Neural cell (in vitro differentiated cells): Measurements from ENCODE around the gene SF3B6.

Experiments
- CTCF ChIP-seq: fragments of 450-650 bp; IDR thresholded peaks from 2 replicates; pipeline ENCODE4 v1.5.1; 2014; ENCODE audit warnings: antibody characterized with exemption, mild to moderate bottlenecking, moderate library complexity; ENCODE audit not compliant: poor library complexity, severe bottlenecking
- EP300 ChIP-seq: fragments of 450-650 bp; conservative IDR thresholded peaks from 2 replicates; pipeline ENCODE4 v1.6.1; 2014; ENCODE audit warnings: antibody characterized with exemption, mild to moderate bottlenecking, moderate library complexity; ENCODE audit not compliant: poor library complexity, severe bottlenecking
- EZH2 ChIP-seq: fragments of 200-600, 300-800 bp; shearing (Covaris generic), sonication (generic); IDR thresholded peaks from 2 replicates; pipeline ENCODE4 v1.6.1; 2014; ENCODE audit warnings: antibody characterized with exemption, low read length, borderline replicate concordance, mild to moderate bottlenecking; ENCODE audit not compliant: insufficient read depth, poor library complexity, severe bottlenecking
- MXI1 ChIP-seq: fragments of 450-650 bp; conservative IDR thresholded peaks from 2 replicates; pipeline ENCODE4 v1.6.1; 2014; ENCODE audit warnings: antibody characterized with exemption, mild to moderate bottlenecking; ENCODE audit not compliant: poor library complexity, severe bottlenecking
- POLR2AphosphoS5 ChIP-seq: IDR thresholded peaks from 2 replicates; pipeline ENCODE4 v1.6.1; 2012
- RAD21 ChIP-seq: fragments of 450-650 bp; conservative IDR thresholded peaks from 2 replicates; pipeline ENCODE4 v1.6.1; 2014; ENCODE audit warnings: antibody characterized with exemption, mild to moderate bottlenecking, moderate library complexity
- REST ChIP-seq: IDR thresholded peaks from 2 replicates; pipeline ENCODE4 v1.6.1; 2012; ENCODE audit warnings: borderline replicate concordance
- SMC3 ChIP-seq: fragments of 450-650 bp; conservative IDR thresholded peaks from 2 replicates; pipeline ENCODE4 v1.6.1; 2014; ENCODE audit warnings: antibody characterized with exemption, mild to moderate bottlenecking, moderate library complexity; ENCODE audit not compliant: poor library complexity
- TAF1 ChIP-seq: IDR thresholded peaks from 2 replicates; pipeline ENCODE4 v1.6.1; 2012; ENCODE audit warnings: low read depth

GRCh38 chr2:24024018-24024417 is 52.1 kb downstream of the SF3B6 start:
- TF ChIP-seq REST (no peak), EZH2 (no peak), CTCF (no peak), POLR2AphosphoS5 (no peak), EP300 (no peak), RAD21 (no peak), SMC3 (no peak), TAF1 (no peak), MXI1 (no peak)
